MG63 (cell line): ENCODE results near the gene KIAA1755. TPM values are rescaled to one million over a fixed set of nuclear protein-coding genes. Genes with fewer than 3 reads are reported as not detected.

Experiments used
- DNase-seq: peaks from one replicate; pipeline ENCODE4 v3.0.0-alpha.2; 2020
- H3K27me3 ChIP-seq: fragments of 250-450 bp; sonication (Bioruptor Pico); 2 replicates; pipeline ENCODE4 v1.5.1; 2020; ENCODE audit warnings: mild to moderate bottlenecking, moderate library complexity
- H3K36me3 ChIP-seq: fragments of 250-450 bp; sonication (Bioruptor Pico); 2 replicates; pipeline ENCODE4 v1.5.1; 2020; ENCODE audit warnings: mild to moderate bottlenecking, moderate library complexity
- H3K4me3 ChIP-seq: fragments of 250-450 bp; sonication (Bioruptor Pico); 2 replicates; pipeline ENCODE4 v1.5.1; 2020; ENCODE audit warnings: mild to moderate bottlenecking, moderate library complexity
- H3K9me3 ChIP-seq: fragments of 250-450 bp; sonication (Bioruptor Pico); 2 replicates; pipeline ENCODE4 v1.5.1; 2020; ENCODE audit warnings: mild to moderate bottlenecking, moderate library complexity
- total RNA-seq: library from RNA; depleted of rRNA; stranded (reverse); fragments of >200 nt; shearing (Covaris generic); gene quantifications from 2 replicates; pipeline ENCODE4 v1.2.3, GENCODE V29; 2014; ENCODE audit warnings: low replicate concordance

KIAA1755 gene
- total RNA-seq, 1 experiment from 2014 or later = 1.5 TPM

GRCh38 chr20:38230957-38231526, 29.5 kb downstream of the KIAA1755 start:
- H3K36me3 ChIP-seq = no peaks in the 10 kb centered on the region
- H3K4me3 ChIP-seq = no peak overlapping the region
- H3K27me3 ChIP-seq = no peaks in the 10 kb centered on the region
- no peak for DNase-seq
- H3K9me3 ChIP-seq = peaks cover 4% of the 10 kb centered on the region; the same call in 1 of the 2 replicates

- no peak for DNase-seq
- H3K4me3 ChIP-seq = no peak overlapping the region
- H3K9me3 ChIP-seq = peaks cover 4% of the 10 kb centered on the region; the same call in 1 of the 2 replicates
- no peaks in the 10 kb centered on the region for H3K36me3 ChIP-seq
- no peaks in the 10 kb centered on the region for H3K27me3 ChIP-seq
These were observed 30.3 kb downstream of the KIAA1755 start for GRCh38 chr20:38230253-38230551.

- DNase-seq = no peak
- Histone ChIP-seq H3K9me3 (peaks cover 4% of the 10 kb centered on the region; the same call in 1 of the 2 replicates), H3K4me3 (no peak overlapping the region), H3K36me3 (no peaks in the 10 kb centered on the region), H3K27me3 (no peaks in the 10 kb centered on the region)
These were observed 30.9 kb downstream of the KIAA1755 start for GRCh38 chr20:38229376-38230252.

GRCh38 chr20:38228436-38228835, 32.1 kb downstream of the KIAA1755 start:
- Histone ChIP-seq H3K9me3 (peaks cover 4% of the 10 kb centered on the region; the same call in 1 of the 2 replicates), H3K4me3 (no peak overlapping the region), H3K27me3 (no peaks in the 10 kb centered on the region), H3K36me3 (no peaks in the 10 kb centered on the region)
- no peak for DNase-seq

GRCh38 chr20:38227420-38228360, 32.8 kb downstream of the KIAA1755 start:
- DNase-seq = no peak
- H3K4me3 ChIP-seq = no peak overlapping the region
- H3K27me3 ChIP-seq = no peaks in the 10 kb centered on the region
- peaks cover 4% of the 10 kb centered on the region; the same call in 1 of the 2 replicates for H3K9me3 ChIP-seq
- no peaks in the 10 kb centered on the region for H3K36me3 ChIP-seq

GRCh38 chr20:38226553-38226952, 34.0 kb downstream of the KIAA1755 start:
- Histone ChIP-seq H3K9me3 (peaks cover 4% of the 10 kb centered on the region; the same call in 1 of the 2 replicates), H3K4me3 (no peak overlapping the region), H3K36me3 (no peaks in the 10 kb centered on the region), H3K27me3 (no peaks in the 10 kb centered on the region)
- DNase-seq = no peak

GRCh38 chr20:38225900-38226263, 34.7 kb downstream of the KIAA1755 start:
- Histone ChIP-seq H3K27me3 (no peaks in the 10 kb centered on the region), H3K9me3 (peaks cover 4% of the 10 kb centered on the region; the same call in 1 of the 2 replicates), H3K4me3 (no peak overlapping the region), H3K36me3 (no peaks in the 10 kb centered on the region)
- no peak for DNase-seq

- DNase-seq = no peak
- Histone ChIP-seq H3K9me3 (peaks cover 4% of the 10 kb centered on the region; the same call in 1 of the 2 replicates), H3K36me3 (no peaks in the 10 kb centered on the region), H3K27me3 (no peaks in the 10 kb centered on the region), H3K4me3 (no peak overlapping the region)
These were observed 35.2 kb downstream of the KIAA1755 start for GRCh38 chr20:38225240-38225899.

- DNase-seq = no peak
- Histone ChIP-seq H3K9me3 (peaks cover 4% of the 10 kb centered on the region; the same call in 1 of the 2 replicates), H3K36me3 (no peaks in the 10 kb centered on the region), H3K27me3 (no peaks in the 10 kb centered on the region), H3K4me3 (no peak overlapping the region)
These were observed 36.0 kb downstream of the KIAA1755 start for GRCh38 chr20:38224531-38224930.

GRCh38 chr20:38223743-38224100, 36.8 kb downstream of the KIAA1755 start:
- H3K4me3 ChIP-seq = no peak overlapping the region
- H3K9me3 ChIP-seq = peaks cover 4% of the 10 kb centered on the region; the same call in 1 of the 2 replicates
- no peak for DNase-seq
- no peaks in the 10 kb centered on the region for H3K27me3 ChIP-seq
- H3K36me3 ChIP-seq = no peaks in the 10 kb centered on the region

GRCh38 chr20:38222923-38223742, 37.4 kb downstream of the KIAA1755 start:
- H3K4me3 ChIP-seq = no peak overlapping the region
- H3K27me3 ChIP-seq = no peaks in the 10 kb centered on the region
- no peaks in the 10 kb centered on the region for H3K9me3 ChIP-seq
- DNase-seq = no peak
- no peaks in the 10 kb centered on the region for H3K36me3 ChIP-seq

GRCh38 chr20:38222231-38222922, 38.2 kb downstream of the KIAA1755 start:
- DNase-seq = peak; percentile 44
- Histone ChIP-seq H3K4me3 (no peak overlapping the region), H3K27me3 (no peaks in the 10 kb centered on the region), H3K36me3 (no peaks in the 10 kb centered on the region), H3K9me3 (no peaks in the 10 kb centered on the region)

- no peaks in the 10 kb centered on the region for H3K9me3 ChIP-seq
- H3K27me3 ChIP-seq = no peaks in the 10 kb centered on the region
- H3K36me3 ChIP-seq = no peaks in the 10 kb centered on the region
- H3K4me3 ChIP-seq = no peak overlapping the region
- peak; percentile 71 for DNase-seq
These were observed 39.4 kb downstream of the KIAA1755 start for GRCh38 chr20:38221119-38221589.

GRCh38 chr20:38220587-38221118, 39.9 kb downstream of the KIAA1755 start:
- H3K4me3 ChIP-seq = no peak overlapping the region
- H3K36me3 ChIP-seq = no peaks in the 10 kb centered on the region
- H3K27me3 ChIP-seq = no peaks in the 10 kb centered on the region
- H3K9me3 ChIP-seq = no peaks in the 10 kb centered on the region
- no peak for DNase-seq
